K562 (cell line): Measurements from ENCODE around the gene PKD1. TPM values are rescaled to one million over a fixed set of nuclear protein-coding genes. Genes with fewer than 3 reads are reported as not detected.
A peak's percentile ranks its signal among the peaks of the same experiment; 100 is the strongest.

Experiments used
- ELF1 ChIP-seq: fragments of 200-800 bp; sonication (Bioruptor generic); IDR thresholded peaks from 2 replicates; pipeline ENCODE4 v1.6.1; 2016; ENCODE audit warnings: missing genetic modification characterization, missing compliant biosample characterization
- GTF2F1 ChIP-seq: IDR thresholded peaks from 2 replicates; pipeline ENCODE4 v1.6.1; 2011; ENCODE audit warnings: low read depth, low read length, improper control_type of control experiment
- MBD2 ChIP-seq: sonication (generic); IDR thresholded peaks from 2 replicates; pipeline ENCODE4 v1.6.1; 2016; ENCODE audit warnings: low read depth, borderline replicate concordance
- PHF20 ChIP-seq: fragments of 450-650 bp; IDR thresholded peaks from 2 replicates; pipeline ENCODE4 v1.6.1; 2018; ENCODE audit not compliant: partially characterized antibody
- POLR2H ChIP-seq: IDR thresholded peaks from 2 replicates; pipeline ENCODE4 v1.6.1; 2016; ENCODE audit warnings: missing genetic modification characterization, low read depth, mild to moderate bottlenecking, control low read depth, missing compliant biosample characterization, moderate library complexity
- RBM22 ChIP-seq: fragments of 200-400 bp; formaldehyde crosslinking; IDR thresholded peaks from 2 replicates; pipeline ENCODE4 v1.6.1; 2018; ENCODE audit warnings: low read length, low read depth; ENCODE audit not compliant: poor library complexity, severe bottlenecking
- TARDBP ChIP-seq: fragments of 450-650 bp; IDR thresholded peaks from 2 replicates; pipeline ENCODE4 v1.6.1; 2016
- TCF3 ChIP-seq: sonication (generic); formaldehyde crosslinking; IDR thresholded peaks from 2 replicates; pipeline ENCODE4 v1.4.0; 2020; ENCODE audit warnings: mild to moderate bottlenecking, missing genetic modification reagents
- YY1 ChIP-seq, 3 experiments: IDR thresholded peaks; 2 replicates each; pipeline ENCODE4 v1.6.1; 2011; ENCODE audit warnings: low read length in 2 of 3, mild to moderate bottlenecking in 2 of 3, moderate library complexity in 2 of 3, borderline replicate concordance in 1 of 3, control low read depth in 1 of 3, low read depth in 1 of 3; ENCODE audit not compliant: insufficient read depth in 3 of 3, insufficient replicate concordance in 2 of 3, control insufficient read depth in 1 of 3, insufficient read length in 1 of 3; ENCODE audit errors: extremely low read depth in 1 of 3
- ZFPM2 ChIP-seq: fragments of 250-450 bp; sonication (Bioruptor Pico); IDR thresholded peaks from 2 replicates; pipeline ENCODE4 v1.5.1; 2022; ENCODE audit warnings: mild to moderate bottlenecking
- ZNF174 ChIP-seq: fragments of 250-450 bp; sonication (Bioruptor Pico); IDR thresholded peaks from 2 replicates; pipeline ENCODE4 v1.4.0; 2020; ENCODE audit warnings: mild to moderate bottlenecking
- ZNF717 ChIP-seq: fragments of 250-450 bp; sonication (Bioruptor Pico); IDR thresholded peaks from 2 replicates; pipeline ENCODE4 v1.5.0; 2021
- ZNF75A ChIP-seq: fragments of 450-650 bp; formaldehyde crosslinking; IDR thresholded peaks from 2 replicates; pipeline ENCODE4 v1.4.0; 2020; ENCODE audit warnings: mild to moderate bottlenecking
- ZNF76 ChIP-seq: fragments of 250-450 bp; sonication (Bioruptor Pico); IDR thresholded peaks from 2 replicates; pipeline ENCODE4 v1.4.0; 2020; ENCODE audit warnings: mild to moderate bottlenecking, moderate library complexity, borderline replicate concordance
- ZNF764 ChIP-seq: fragments of 250-450 bp; sonication (Bioruptor Pico); IDR thresholded peaks from 2 replicates; pipeline ENCODE4 v1.4.0; 2020; ENCODE audit warnings: low read depth, mild to moderate bottlenecking, moderate library complexity
- ZNF778 ChIP-seq: fragments of 450-650 bp; formaldehyde crosslinking; IDR thresholded peaks from 2 replicates; pipeline ENCODE4 v1.4.0; 2020; ENCODE audit warnings: mild to moderate bottlenecking, moderate library complexity
- polyA plus RNA-seq, 8 experiments: library from polyadenylated mRNA; depleted of rRNA in 4 of 8; stranded (reverse) in 5 of 8; unstranded in 3 of 8; fragments of >200 nt; fragmentation: Nextera tagmentation in 2 of 8; fragmentation: Illumina TruSeq in 1 of 8; extraction: Ambion mirVana in 2 of 8; extraction: Trizol in 1 of 8; gene quantifications; 2 replicates each; pipeline versions ENCODE4 v1.2.1 to v1.2.3, GENCODE V29; 2011 to 2014; ENCODE audit warnings: inconsistent platforms in 1 of 8, missing spikeins in 1 of 8
- total RNA-seq, 7 experiments: library from RNA; depleted of rRNA in 6 of 7; stranded (reverse); fragments of >200 nt in 6 of 7; fragmentation: Illumina TruSeq in 2 of 7; extraction: Trizol in 2 of 7; gene quantifications; 2 replicates each; pipeline versions ENCODE4 v1.2.1 to v1.2.3, GENCODE V29; 2011 to 2021; ENCODE audit warnings: low replicate concordance in 1 of 7
- TF ChIP-seq, protein P1 (sequence below), 2 experiments: fragments of 250-450 bp in 1 of 2; fragments of 450-650 bp in 1 of 2; sonication (Bioruptor Pico) in 1 of 2; IDR thresholded peaks; 2 replicates each; pipeline versions ENCODE4 v1.6.1 to v1.8.0; 2016 to 2021; ENCODE audit warnings: mild to moderate bottlenecking in 2 of 2, moderate library complexity in 2 of 2, missing compliant biosample characterization in 1 of 2, missing genetic modification characterization in 1 of 2
- TF ChIP-seq, protein P2 (sequence below): sonication (generic); IDR thresholded peaks from 2 replicates; pipeline ENCODE4 v1.6.1; 2016
- TF ChIP-seq, protein P3 (sequence below): fragments of 450-650 bp; formaldehyde crosslinking; conservative IDR thresholded peaks from 2 replicates; pipeline ENCODE4 v1.4.0; 2022; ENCODE audit warnings: mild to moderate bottlenecking, missing genetic modification characterization
- TF ChIP-seq, protein P4 (sequence below): fragments of 200-400 bp; formaldehyde crosslinking; IDR thresholded peaks from 2 replicates; pipeline ENCODE4 v1.6.1; 2017; ENCODE audit warnings: mild to moderate bottlenecking, low read depth, low read length, moderate library complexity
- TF ChIP-seq, protein P5 (sequence below): fragments of 250-450 bp; sonication (Bioruptor Pico); IDR thresholded peaks from 2 replicates; pipeline ENCODE4 v1.4.0; 2020

Gene PKD1
- total and polyA plus RNA-seq, 9 of the 15 experiments (the other 6 are each of a cell fraction or from before 2014, with no cell fraction given) = 0.23 to 93.5 (median 12.6) TPM

DNA sequence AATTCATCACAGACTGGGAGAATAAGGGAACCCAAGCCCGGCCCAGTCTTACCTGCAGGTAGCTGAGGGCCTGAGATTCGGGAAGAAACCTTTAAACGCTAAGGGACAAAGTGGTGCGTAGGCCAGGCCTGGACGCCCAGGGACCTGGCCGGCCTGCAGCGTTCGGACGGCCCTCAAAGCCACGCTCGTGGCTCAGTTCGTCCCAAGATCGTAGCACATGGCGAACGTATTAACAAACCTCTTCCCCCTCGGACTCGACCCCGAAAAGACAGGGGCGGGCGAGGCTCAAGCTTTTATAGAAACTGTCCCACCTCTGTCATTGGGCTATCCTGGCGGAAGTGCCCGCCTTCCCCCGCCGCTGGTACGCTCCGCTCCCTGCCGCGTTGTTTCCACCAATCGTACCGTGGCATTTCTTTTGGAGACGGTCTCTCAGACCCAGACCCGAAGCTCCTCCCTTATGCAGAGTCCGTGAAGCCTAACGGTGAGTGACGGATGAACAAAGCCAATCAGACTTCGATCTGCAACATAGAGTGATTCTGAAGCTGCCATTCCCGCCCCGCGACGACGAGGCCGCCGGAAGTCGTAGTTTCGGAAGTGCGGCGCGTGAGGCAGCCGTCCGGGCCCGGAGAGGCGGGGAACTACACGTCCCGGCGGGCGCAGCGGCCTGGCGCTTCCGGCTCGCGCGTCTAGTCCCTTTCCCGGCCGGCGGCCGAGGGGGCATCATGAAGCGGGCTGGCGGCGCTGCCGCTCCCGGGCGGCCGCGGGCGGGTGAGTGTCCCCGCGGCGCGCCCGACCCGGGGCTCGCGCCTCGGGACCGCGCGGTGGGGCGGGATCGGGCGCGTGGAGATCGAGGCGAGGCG is 19.6 kb upstream of the PKD1 start, which contains the start of gene TRAF7 (continued):
- TF ChIP-seq YY1 (IDR thresholded peaks at IDR 0.05; ENCODE audit: borderline replicate concordance in 1 of 3, control insufficient read depth in 1 of 3, extremely low read depth in 1 of 3, insufficient read depth in 3 of 3, insufficient read length in 1 of 3, insufficient replicate concordance in 2 of 3, low read depth in 1 of 3, low read length in 2 of 3) = peak in 2 of 3 experiments; percentile 69 to 75
- TF ChIP-seq ZNF174 = no peak
- TF ChIP-seq, protein P1, sequence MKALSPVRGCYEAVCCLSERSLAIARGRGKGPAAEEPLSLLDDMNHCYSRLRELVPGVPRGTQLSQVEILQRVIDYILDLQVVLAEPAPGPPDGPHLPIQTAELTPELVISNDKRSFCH (CRISPR knock-in tag; IDR thresholded peaks at IDR 0.05) = no peak
- TF ChIP-seq, protein P1 (tag; IDR thresholded peaks at IDR 0.05) = peak; percentile 81
- peak; percentile 99 for TF ChIP-seq POLR2H
- TF ChIP-seq, protein P2, sequence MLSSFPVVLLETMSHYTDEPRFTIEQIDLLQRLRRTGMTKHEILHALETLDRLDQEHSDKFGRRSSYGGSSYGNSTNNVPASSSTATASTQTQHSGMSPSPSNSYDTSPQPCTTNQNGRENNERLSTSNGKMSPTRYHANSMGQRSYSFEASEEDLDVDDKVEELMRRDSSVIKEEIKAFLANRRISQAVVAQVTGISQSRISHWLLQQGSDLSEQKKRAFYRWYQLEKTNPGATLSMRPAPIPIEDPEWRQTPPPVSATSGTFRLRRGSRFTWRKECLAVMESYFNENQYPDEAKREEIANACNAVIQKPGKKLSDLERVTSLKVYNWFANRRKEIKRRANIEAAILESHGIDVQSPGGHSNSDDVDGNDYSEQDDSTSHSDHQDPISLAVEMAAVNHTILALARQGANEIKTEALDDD = no peak
- peak; percentile 65; the same call in 1 of the 2 replicates for TF ChIP-seq TARDBP
- peak; percentile 93 for TF ChIP-seq RBM22
- TF ChIP-seq, protein P3, sequence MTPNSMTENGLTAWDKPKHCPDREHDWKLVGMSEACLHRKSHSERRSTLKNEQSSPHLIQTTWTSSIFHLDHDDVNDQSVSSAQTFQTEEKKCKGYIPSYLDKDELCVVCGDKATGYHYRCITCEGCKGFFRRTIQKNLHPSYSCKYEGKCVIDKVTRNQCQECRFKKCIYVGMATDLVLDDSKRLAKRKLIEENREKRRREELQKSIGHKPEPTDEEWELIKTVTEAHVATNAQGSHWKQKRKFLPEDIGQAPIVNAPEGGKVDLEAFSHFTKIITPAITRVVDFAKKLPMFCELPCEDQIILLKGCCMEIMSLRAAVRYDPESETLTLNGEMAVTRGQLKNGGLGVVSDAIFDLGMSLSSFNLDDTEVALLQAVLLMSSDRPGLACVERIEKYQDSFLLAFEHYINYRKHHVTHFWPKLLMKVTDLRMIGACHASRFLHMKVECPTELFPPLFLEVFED (CRISPR knock-in tag) = peak; percentile 79; the same call in 1 of the 2 replicates
- no peak for TF ChIP-seq ZNF75A (CRISPR knock-in tag)
- peak; percentile 98 for TF ChIP-seq GTF2F1
- TF ChIP-seq ZNF76 (CRISPR knock-in tag) = no peak
- peak; percentile 15 for TF ChIP-seq PHF20
- TF ChIP-seq ELF1 (tag) = peak; percentile 99
- no peak for TF ChIP-seq ZNF778 (CRISPR knock-in tag)
- no peak for TF ChIP-seq ZNF717 (CRISPR knock-in tag)
- TF ChIP-seq, protein P4, sequence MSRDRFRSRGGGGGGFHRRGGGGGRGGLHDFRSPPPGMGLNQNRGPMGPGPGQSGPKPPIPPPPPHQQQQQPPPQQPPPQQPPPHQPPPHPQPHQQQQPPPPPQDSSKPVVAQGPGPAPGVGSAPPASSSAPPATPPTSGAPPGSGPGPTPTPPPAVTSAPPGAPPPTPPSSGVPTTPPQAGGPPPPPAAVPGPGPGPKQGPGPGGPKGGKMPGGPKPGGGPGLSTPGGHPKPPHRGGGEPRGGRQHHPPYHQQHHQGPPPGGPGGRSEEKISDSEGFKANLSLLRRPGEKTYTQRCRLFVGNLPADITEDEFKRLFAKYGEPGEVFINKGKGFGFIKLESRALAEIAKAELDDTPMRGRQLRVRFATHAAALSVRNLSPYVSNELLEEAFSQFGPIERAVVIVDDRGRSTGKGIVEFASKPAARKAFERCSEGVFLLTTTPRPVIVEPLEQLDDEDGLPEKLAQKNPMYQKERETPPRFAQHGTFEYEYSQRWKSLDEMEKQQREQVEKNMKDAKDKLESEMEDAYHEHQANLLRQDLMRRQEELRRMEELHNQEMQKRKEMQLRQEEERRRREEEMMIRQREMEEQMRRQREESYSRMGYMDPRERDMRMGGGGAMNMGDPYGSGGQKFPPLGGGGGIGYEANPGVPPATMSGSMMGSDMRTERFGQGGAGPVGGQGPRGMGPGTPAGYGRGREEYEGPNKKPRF = no peak
- TF ChIP-seq, protein P5, sequence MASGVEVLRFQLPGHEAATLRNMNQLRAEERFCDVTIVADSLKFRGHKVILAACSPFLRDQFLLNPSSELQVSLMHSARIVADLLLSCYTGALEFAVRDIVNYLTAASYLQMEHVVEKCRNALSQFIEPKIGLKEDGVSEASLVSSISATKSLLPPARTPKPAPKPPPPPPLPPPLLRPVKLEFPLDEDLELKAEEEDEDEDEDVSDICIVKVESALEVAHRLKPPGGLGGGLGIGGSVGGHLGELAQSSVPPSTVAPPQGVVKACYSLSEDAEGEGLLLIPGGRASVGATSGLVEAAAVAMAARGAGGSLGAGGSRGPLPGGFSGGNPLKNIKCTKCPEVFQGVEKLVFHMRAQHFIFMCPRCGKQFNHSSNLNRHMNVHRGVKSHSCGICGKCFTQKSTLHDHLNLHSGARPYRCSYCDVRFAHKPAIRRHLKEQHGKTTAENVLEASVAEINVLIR (CRISPR knock-in tag) = peak; percentile 74
- peak; percentile 92 for TF ChIP-seq ZFPM2 (CRISPR knock-in tag)
- peak; percentile 95 for TF ChIP-seq MBD2
- TF ChIP-seq TCF3 (CRISPR knock-in tag) = peak; percentile 23; the same call in 1 of the 2 replicates
- no peak for TF ChIP-seq ZNF764 (CRISPR knock-in tag)
